NK-92 (cell line): ENCODE measurements around the gene RAP1GAP.
"Not testable (repeated sequence)": the region's sequence is repeated elsewhere in the genome, so short reads cannot be mapped to it uniquely, and the experiment has no call there.

Experiments
- DNase-seq: peaks from one replicate; lab custom pipeline; 2025; ENCODE audit not compliant: unreplicated experiment; lab: John Stamatoyannopoulos, UW

RAP1GAP gene

DNA sequence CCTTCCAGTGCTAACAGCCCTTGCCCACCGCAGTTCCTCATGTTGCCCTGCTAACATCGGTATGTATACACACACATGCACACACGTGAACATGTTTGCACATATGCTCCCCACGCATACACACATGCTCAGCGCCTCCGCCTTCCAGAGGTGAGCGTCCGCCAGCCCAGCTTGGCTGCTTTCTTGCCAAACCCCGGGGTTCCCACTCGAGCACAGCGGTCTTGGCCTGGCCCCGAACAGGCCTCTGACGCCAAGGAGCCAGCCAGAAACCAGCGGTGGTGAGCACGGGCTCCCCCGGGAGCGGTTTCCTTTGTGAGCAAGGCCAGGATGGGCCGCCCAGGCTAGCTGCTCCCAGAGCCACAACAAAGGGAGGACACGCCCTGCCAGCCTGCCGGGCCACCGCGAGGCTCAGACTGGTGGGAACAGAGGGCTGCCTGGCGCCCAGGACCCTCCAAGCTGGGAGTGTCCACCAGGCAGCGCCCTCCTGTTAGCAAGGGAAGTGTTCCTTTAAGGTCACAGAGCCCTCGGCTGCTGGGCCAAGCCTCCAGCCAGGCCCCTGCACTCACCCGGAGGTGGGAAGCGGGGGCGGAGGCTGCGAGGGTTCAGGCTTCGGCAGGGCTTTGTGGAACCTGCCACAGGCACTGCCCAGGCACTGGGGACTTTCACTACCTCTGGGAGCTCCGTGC, 94.5 kb downstream of the RAP1GAP start:
- no peak for DNase-seq

GRCh38 chr1:21573971-21574465, 95.1 kb downstream of the RAP1GAP start:
- DNase-seq, result no peak

- DNase-seq, result no peak
Observed at GRCh38 chr1:21573475-21573874, 95.7 kb downstream of the RAP1GAP start.

- DNase-seq, result no peak
Observed at GRCh38 chr1:21572735-21573277, 96.4 kb downstream of the RAP1GAP start.

DNA sequence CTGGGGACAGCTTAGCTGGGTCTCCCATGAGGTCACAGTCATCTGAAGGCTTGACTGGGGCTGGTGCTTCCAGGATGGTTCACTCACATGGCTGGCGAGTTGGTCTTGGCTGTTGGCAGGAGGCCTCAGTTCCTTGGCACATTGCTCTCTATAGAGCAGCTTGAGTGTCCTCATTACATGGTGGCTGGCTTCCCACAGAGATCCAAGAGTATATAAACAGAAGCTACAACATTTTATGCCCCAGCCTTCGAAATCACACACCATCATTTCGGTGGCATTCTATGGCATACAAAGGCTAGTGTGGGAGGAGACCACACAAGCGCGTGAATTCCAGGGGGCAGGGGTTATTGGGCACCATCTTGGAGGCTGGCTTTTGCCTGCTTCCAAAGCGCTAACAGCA, 96.9 kb downstream of the RAP1GAP start:
- no peak for DNase-seq

DNA sequence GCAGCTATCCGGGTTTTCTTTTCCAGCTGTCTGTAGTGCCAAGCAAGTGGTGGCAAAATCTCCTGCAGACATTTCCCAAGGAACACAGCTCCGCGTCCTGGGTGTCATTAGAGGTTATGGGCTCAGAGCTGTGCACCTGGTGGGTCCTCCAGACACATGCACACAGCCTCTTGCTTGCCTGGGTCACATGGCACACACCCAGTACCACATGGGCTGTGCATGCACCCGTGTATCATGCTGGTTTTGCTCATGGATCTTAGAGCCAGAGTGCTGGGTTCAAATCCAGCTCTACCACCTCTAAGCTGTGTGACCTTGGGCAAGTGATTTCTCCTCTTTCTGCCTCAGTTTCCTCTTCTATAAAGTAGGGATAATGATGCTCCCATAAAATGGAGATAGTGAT, 98.3 kb downstream of the RAP1GAP start:
- DNase-seq, result no peak

GRCh38 chr1:21570528-21570875, 98.7 kb downstream of the RAP1GAP start:
- no peak for DNase-seq

DNA sequence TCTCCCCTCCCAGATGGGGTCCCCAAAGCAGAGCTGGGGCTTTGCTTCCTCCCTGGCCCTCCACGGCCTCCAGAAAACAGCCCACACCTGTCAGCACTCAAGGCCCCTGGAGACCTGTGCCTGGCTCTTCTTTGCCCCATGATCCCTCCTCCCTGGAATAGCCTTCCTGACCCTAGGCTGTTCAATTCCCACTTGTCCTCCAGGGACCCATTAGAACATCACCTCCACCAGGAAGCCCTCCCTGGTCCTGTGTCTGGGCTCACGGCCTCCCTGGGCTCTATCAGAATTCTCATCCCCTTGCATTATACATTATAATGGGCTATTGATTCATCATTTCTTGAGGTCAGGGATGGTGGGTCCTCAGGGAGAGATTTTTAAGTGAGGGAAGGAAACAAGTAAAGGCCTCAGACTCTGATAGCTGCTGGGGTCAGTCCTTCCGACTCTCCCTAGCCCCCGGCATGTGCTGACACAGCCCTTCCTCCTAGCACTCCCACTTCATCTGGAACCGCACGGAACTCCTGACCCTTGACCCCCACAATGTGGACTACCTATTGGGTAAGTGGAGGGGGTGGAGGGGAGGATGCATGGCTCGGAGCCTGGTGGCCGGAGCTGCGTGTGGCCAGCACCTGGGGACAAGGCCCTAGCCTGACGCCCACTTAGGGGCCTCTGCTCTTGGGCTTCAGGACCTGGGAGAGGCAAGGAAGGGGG, 99.2 kb downstream of the RAP1GAP start:
- DNase-seq, result no peak

DNA sequence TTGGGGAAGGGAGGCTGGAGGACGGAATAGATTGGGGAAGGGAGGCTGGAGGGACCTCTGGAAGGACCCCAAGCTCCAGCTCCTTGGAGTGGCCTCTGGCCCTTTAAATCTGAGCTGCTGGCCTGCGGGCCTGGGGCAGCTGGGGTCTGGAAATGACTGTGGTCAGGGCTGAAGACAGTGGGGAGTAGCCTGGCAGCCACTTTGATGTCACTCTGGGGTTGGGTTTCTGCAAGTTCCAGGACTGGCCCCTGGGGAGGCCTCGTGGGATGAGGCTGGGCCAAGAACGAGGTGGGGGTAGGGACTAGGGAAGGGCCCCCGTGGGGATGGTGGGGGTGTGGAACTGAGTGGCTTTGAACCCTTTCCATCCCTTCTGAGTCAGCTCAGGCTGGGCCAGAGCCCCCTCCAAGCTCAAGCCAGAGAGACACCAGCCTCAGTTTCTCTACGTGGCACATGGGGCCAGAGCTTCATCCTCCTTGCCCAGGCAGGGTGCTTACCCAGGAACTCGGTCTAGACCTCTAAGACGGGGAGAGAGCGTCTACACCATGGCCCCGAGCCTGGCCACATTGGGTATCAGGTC, 100.3 kb downstream of the RAP1GAP start:
- no peak for DNase-seq

DNA sequence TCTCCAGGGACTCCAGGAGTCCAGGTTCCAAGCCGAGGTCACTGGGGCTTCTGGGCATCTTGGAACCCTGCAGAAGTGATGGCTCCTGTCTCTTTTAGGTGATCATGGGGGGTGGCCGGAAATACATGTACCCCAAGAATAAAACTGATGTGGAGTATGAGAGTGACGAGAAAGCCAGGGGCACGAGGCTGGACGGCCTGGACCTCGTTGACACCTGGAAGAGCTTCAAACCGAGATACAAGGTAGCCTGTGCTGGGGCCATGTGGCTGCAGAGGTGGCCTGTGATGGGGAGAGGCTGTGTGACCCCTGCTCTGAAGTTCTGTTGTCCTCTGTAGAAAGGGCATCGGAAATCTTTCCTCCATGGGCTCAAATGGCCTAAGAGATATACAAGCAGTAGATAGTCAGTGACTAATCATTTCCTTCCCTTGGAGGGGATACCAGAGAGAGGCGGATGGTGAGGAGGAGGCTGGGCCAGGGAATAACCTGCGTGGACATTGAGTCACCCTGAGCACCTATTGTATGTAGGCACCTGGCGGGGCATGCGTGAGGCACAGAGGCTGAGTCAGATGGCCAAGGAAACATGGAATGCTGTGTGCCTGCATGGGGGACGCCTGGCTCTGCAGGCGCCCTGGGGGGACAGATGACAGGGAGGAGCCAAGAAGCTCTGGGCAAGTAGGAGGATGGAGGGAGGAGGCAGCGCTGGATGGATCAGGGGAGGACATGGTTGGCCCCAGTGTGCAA, 101.0 kb downstream of the RAP1GAP start:
- DNase-seq, result no peak

DNA sequence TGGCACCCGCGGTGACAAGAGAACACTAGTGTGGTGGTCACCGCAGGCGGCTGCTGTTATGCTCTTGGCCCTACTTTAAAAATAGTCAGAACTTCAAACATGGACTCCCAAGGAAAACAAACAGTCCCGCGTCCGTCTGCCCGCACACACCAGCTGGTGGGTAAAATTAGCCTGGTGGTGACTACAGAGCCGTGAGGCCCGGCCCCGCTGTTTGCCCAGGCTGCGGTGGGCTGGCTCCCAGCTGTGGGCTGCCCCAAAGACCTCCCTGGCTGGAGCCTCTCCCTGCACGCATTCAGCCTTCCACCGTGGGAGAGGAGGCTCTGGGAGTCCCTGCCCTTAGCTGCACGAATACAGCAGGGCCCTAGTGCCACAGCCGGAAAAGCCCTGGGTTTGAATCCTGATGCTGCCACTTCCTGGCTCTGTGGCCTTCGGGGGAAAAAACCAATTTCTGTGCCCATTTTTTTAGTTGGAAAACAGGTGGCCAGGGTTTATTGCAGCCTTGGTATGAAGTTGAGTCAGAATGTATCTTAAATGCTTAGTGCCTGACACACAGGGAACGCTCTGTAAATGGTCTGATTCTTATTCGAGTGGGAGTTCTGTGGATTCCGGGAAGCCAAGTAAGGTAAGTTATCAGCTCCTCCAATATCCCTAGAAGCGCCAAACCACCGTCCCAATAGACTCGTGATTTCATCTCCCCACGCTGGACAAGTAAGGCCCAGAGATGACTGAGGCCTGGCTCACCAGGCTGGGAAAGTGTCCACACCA, 101.7 kb downstream of the RAP1GAP start:
- no peak for DNase-seq

GRCh38 chr1:21566361-21566760, 102.8 kb downstream of the RAP1GAP start:
- DNase-seq, result not testable (repeated sequence)

- DNase-seq, result no peak
Observed at GRCh38 chr1:21565285-21565684, 103.9 kb downstream of the RAP1GAP start.

- DNase-seq, result no peak
Observed at GRCh38 chr1:21564521-21565095, 104.5 kb downstream of the RAP1GAP start.

GRCh38 chr1:21563971-21564370, 105.2 kb downstream of the RAP1GAP start:
- no peak for DNase-seq

- DNase-seq, result no peak
Observed at GRCh38 chr1:21562896-21563295, 106.3 kb downstream of the RAP1GAP start.

- no peak for DNase-seq
Observed at GRCh38 chr1:21560916-21561638, 108.1 kb downstream of the RAP1GAP start.

DNA sequence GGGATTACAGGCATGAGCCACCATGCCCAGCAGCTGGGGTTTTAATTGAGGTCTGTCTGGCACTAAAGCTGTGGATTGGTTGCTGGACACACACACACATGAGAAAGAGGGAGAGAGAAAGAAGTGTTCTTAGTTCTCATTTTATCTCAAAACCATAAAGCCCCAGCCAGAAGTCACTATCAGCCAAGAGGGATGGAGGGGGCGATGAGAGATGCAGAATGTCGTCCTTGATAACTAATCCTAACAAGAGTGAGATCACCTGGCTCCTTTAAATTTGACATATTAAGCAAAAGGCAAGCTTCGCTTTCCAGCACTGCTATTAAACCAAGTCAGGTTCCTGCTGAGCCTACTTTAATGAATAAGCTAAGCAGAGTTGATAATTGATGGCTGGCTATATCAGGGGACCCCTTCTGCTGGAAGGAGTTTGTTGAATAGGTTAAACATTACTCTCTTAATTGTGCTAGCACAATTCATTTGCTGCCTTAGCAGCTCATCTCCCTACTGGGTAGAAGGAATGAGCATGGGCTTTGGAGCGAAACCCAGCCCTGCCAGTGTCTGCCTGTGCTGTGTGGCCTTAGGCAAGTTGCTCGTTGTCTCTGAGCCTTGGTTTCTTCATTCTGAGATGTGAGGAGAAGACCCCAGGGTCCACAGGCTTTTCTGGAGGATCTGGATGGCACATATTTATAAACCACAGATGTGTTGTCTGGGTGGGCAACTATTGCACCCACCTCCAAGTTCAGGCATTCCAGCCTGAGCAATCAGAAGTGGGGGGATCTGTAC, 109.2 kb downstream of the RAP1GAP start:
- DNase-seq, result no peak
